Effector CD8-positive, alpha-beta T cell (primary cell): ENCODE data around the gene STK32B.
"Not testable (repeated sequence)": the region's sequence is repeated elsewhere in the genome, so short reads cannot be mapped to it uniquely, and the experiment has no call there.

Source experiments
- DNase-seq: peaks from one replicate; lab custom pipeline; 2025; lab: John Stamatoyannopoulos, UW
- total RNA-seq, 4 experiments: gene quantifications; one replicate each; lab custom pipeline; 2026; lab: John Stamatoyannopoulos, UW

STK32B gene
- total RNA-seq, result 0 to 0.09 (median 0) reads per million in 4 experiments

GRCh38 chr4:5051278-5052203 lies at the start of gene STK32B:
Gene STK32B (plus strand): TSS chr4:5051480.
- DNase-seq, result no peak

DNA sequence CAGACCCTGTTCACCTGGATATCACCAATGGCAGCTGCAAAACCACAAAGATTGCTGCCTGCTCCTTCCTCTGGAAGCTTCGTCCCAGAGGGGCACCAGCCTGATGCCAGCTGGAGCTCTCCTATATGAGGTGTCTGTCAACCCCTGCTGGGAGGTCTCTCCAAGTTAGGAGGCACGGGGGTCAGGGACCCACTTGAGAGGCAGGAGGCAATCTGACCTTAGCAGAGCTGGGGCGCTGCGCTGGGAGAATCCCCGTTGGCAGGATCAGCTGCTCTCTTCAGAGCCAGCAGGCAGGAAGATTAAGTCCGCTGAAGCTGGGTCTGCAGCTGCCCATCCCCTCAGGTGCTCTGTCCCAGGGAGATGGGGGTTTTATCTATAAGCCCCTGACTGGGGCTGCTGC lies 49.6 kb upstream of the STK32B start:
- DNase-seq, result not testable (repeated sequence)

GRCh38 chr4:5003372-5003857 lies 47.9 kb upstream of the STK32B start:
- no peak for DNase-seq

GRCh38 chr4:5003918-5004317 lies 47.4 kb upstream of the STK32B start:
- no peak for DNase-seq

GRCh38 chr4:5004496-5004895 lies 46.8 kb upstream of the STK32B start:
- DNase-seq, result no peak

DNA sequence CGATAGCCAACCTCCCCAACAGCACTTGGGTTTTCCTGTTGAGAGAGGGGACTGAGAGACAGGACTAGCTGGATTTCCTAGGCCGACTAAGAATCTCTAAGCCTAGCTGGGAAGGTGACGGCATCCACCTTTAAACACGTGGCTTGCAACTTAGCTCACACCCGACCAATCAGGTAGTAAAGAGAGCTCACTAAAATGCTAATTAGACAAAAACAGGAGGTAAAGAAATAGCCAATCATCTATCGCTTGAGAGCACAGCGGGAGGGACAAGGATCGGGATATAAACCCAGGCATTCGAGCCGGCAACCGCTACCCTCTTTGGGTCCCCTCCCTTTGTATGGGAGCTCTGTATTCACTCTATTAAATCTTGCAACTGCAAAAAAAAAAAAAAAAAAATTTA lies 44.3 kb upstream of the STK32B start:
- DNase-seq, result not testable (repeated sequence)

DNA sequence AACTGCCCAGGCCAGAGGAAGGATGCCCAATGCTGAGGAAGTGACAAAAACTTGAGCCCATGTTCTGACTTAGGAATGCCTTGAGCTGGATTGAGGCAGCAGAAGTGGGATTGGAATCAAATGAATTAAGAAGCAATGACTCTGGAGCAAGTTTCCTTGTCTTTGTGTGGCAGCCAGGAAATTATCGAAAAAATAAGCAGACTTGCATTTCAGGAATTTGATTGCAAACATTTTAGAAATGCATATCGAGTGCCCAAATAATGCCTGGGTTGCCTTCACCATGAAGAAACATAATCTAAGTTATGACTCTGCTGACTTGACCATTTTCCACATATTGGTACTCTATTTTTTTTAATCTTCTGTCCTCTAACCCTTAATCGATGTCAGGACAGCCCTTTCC lies 41.5 kb upstream of the STK32B start:
- DNase-seq, result no peak

GRCh38 chr4:5010984-5011383 lies 40.3 kb upstream of the STK32B start:
- DNase-seq, result no peak

DNA sequence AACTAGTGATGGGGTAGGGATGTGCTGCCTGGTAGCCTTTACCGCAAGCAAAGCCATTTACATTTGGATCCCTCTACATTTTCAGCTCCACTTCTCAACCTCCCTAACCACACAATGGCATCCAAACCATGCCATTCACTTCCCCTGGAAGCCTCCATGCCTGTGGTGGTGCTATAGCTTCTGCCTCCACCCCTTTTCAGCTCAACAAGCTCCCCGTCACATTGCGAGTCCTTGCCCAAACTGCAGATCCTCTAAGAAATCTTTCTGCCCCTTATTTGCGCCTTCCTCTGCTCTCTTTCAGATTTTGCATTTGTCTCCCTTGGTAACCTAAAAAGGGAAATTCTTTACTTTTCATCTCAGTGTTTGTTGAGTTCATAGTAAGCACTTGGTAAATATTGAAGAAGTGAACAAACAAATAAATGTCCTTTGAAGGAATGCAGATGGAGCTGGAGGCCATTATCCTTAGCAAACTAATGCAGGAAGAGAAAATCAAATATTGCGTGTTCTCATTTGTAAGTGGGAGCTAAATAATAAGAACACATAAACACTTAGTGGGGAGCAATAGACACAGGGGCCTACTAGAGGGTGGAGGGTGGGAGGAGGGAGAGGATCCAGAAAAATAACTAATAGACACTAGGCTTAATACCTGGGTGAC lies 38.9 kb upstream of the STK32B start:
- DNase-seq, result no peak

DNA sequence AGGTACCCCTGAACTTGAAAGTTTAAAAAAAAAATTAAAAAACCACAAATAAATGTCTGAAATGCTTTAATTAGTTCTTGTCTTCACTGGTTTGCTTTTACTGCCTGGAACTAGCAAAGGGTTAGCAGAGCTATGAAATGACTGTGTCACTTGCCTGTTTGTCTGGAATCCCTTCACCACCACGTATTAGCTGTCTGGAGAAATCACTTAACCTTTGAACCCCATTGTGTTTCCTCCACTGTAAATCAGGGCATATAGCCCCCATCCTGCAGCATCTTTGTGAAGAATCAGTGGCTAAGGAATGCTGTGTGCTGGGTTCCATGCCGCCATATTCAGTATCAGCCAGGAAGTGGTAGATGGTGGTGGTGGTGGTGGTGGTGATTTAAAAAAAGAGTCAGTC lies 38.3 kb upstream of the STK32B start:
- no peak for DNase-seq

GRCh38 chr4:5014007-5014682 lies 37.1 kb upstream of the STK32B start:
- no peak for DNase-seq

- DNase-seq, result no peak
Observed at GRCh38 chr4:5018096-5018495, 33.2 kb upstream of the STK32B start.

GRCh38 chr4:5018603-5019002 lies 32.7 kb upstream of the STK32B start:
- DNase-seq, result no peak

DNA sequence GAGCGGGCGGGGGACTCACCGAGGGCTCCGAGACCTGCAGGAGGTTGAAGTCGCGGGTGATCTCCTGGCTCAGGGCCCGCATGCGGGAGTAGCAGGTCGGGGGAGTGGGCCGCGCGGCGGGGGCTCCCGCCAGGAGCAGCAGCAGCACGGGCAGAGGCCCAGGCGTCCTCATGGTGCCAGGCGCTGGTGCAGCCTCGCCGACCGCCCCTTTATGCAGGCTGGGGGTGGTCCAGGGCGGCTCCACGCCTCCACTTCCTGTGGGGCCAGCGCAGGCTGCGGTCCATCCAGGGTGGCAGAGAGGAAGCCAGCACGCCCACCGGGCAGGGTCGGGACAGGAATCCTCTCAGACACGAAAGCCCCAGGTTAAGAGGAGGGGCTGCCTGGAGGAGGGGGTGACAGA lies 32.0 kb upstream of the STK32B start, which contains the start of gene CYTL1:
Gene CYTL1 (minus strand): TSS at position 185 of the 400 bp plus-strand sequence. CDS start 13 bp downstream, at position 172.
- no peak for DNase-seq

- no peak for DNase-seq
Observed at GRCh38 chr4:5019796-5020195, 31.5 kb upstream of the STK32B start.

GRCh38 chr4:5020341-5020740 lies 30.9 kb upstream of the STK32B start:
- DNase-seq, result no peak

DNA sequence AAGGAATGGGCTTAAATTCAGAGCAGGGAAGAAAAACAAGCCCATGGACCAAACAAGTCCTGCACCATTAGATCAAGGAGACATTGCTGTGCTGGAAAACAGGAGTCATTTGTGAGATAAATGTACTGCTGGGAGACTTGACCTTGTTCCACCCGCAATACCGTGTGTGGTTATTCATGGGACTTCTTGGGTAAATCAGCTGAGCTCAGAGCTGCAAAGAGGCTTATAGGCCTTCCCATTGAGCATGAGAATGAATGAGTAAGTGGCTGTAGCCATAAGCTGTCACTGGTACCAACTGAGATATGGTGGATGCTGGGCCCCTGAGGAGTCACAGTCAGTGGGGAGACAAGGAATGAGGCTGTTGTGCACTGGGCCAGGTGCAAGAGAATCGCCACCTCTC lies 29.7 kb upstream of the STK32B start:
- no peak for DNase-seq

DNA sequence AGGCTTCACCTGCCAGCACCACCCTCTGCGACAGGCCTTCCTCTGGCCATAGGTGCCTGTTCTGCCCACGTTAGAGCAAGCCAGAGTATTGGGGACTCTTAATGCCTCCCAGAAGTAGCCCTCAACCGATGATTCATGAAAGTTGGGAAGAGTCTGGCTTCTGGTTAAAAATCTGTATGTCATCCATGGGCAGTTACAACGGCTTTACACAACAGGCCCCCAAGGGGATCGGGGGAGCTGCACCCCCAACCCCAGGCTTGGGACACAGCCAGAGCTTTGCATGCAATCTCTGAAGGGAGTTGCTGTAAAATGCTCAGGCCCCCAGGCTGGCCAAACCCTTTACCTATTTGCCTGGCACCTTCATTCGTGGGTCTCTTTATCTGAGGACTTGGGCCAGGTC lies 26.6 kb upstream of the STK32B start:
- no peak for DNase-seq

DNA sequence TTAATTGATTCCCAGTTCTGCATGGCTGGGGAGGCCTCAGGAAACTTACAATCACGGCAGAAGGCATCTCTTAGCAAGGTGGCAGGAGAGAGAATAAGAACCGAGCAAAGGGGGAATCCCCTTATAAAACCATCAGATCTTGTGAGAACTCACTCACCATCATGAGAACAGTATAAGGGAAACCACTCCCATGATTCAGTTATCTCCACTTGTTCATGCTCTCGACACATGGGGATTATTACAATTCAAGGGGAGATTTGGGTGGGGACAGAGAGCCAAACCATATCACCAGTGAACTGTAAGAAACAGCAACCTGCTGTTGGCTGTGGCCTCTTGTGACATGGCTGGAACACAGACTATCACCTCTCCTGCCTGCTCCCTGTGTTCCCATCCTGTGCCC lies 24.9 kb upstream of the STK32B start:
- DNase-seq, result no peak

DNA sequence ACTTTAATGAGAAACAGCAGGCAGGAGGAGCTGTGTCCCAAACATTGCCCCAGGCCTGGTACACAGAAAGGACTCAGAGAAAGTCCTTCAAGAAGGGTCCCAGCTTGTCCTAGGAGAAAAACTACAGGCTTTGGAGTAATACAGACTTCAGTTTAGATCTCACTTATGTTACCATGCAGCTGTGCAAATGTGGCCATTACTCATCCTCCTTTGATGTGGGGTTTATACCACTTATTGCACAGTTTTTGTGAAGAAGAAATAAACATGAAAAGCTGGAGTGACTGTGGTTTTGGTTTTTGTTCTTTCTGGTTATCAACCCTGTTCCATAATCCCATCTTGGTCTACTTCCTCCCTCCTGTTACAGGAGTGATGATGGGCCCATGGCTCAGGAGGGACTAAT lies 23.9 kb upstream of the STK32B start:
- DNase-seq, result no peak

- DNase-seq, result no peak
Observed at GRCh38 chr4:5028480-5028879, 22.8 kb upstream of the STK32B start.

DNA sequence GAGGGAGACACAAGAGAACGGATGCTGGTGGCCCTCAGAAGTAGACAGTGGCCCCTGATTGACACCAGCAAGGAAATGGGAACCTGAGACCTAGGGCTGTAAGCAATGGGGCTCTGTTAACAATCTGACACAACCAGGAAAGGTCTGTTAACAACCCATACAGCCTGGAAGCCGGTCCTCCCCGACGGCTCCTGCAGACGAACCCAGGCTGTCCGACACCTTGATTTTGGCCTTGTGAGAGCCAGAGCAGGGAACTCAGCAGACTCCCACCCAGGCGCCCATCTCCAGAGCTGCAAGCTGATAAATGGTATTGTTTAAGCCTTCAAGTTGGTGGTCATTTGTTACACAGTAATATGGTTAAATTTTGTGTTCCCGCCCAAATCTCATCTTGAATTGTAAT lies 21.8 kb upstream of the STK32B start:
- no peak for DNase-seq
